ENCODE measurements around the gene ESYT2. TPM values are rescaled to one million over a fixed set of nuclear protein-coding genes. Genes with fewer than 3 reads are reported as not detected.
A peak's percentile ranks its signal among the peaks of the same experiment; 100 is the strongest.

The ESYT2 gene
- total and polyA plus RNA-seq, 2 donors (not counting 1 experiment from before 2014, with no cell fraction given), result 66.0 to 93.0 TPM

- Histone ChIP-seq H3K4me2 (ENCODE audit: extremely low read depth, insufficient read depth, low read length) (no peak overlapping the region), H3K4me1 (ENCODE audit: control insufficient read depth, extremely low read depth, insufficient read depth, low read length) (peaks cover 11% of the 10 kb centered on the region), H4K20me1 (ENCODE audit: control insufficient read depth, extremely low read depth, insufficient read depth, low read length) (no peaks in the 10 kb centered on the region), H3K79me2 (ENCODE audit: control insufficient read depth, insufficient read depth, low read length) (no peaks in the 10 kb centered on the region), H3K9ac (ENCODE audit: insufficient read depth, low read length) (no peak overlapping the region), H2AFZ (ENCODE audit: low read length) (no peak overlapping the region), H3K27me3 (ENCODE audit: control insufficient read depth, insufficient read depth, low read length) (no peaks in the 10 kb centered on the region), H3K36me3 (ENCODE audit: control insufficient read depth, insufficient read depth, low read length) (peaks cover 22% of the 10 kb centered on the region), H3K4me3 (replicated peaks in 1 of 4; ENCODE audit: control extremely low read depth in 1 of 4, insufficient read depth in 1 of 4, low read depth in 3 of 4, low read length in 4 of 4) (peak overlapping the region in 1 of 4 experiments; percentile 10), H3K27ac (ENCODE audit: insufficient read depth, low read length) (peak overlapping the region; percentile 42), H3K9me3 (ENCODE audit: control insufficient read depth, insufficient read depth, low read depth, low read length) (no peaks in the 10 kb centered on the region)
- no peak for TF ChIP-seq CTCF (conservative IDR thresholded peaks at IDR 0.05 in 1 of 2, IDR thresholded peaks at IDR 0.05 in 1 of 2; ENCODE audit: low read depth in 1 of 2, low read length in 2 of 2)
- no peak for TF ChIP-seq EZH2 (IDR thresholded peaks at IDR 0.05; ENCODE audit: low read length, missing control alignments)
- DNase-seq (ENCODE audit: low read depth in 2 of 2), result peak; percentile 95 to 96
Measured at GRCh38 chr7:158740013-158740656, 89.2 kb downstream of the ESYT2 start.

GRCh38 chr7:158738841-158739240 is 90.5 kb downstream of the ESYT2 start:
- Histone ChIP-seq H3K4me3 (replicated peaks in 1 of 4; ENCODE audit: control extremely low read depth in 1 of 4, insufficient read depth in 1 of 4, low read depth in 3 of 4, low read length in 4 of 4) (no peak overlapping the region), H3K9ac (ENCODE audit: insufficient read depth, low read length) (no peak overlapping the region), H2AFZ (ENCODE audit: low read length) (no peak overlapping the region), H3K79me2 (ENCODE audit: control insufficient read depth, insufficient read depth, low read length) (no peaks in the 10 kb centered on the region), H3K27ac (ENCODE audit: insufficient read depth, low read length) (no peak overlapping the region), H3K9me3 (ENCODE audit: control insufficient read depth, insufficient read depth, low read depth, low read length) (no peaks in the 10 kb centered on the region), H3K27me3 (ENCODE audit: control insufficient read depth, insufficient read depth, low read length) (no peaks in the 10 kb centered on the region), H3K36me3 (ENCODE audit: control insufficient read depth, insufficient read depth, low read length) (peaks cover 22% of the 10 kb centered on the region), H4K20me1 (ENCODE audit: control insufficient read depth, extremely low read depth, insufficient read depth, low read length) (no peaks in the 10 kb centered on the region), H3K4me2 (ENCODE audit: extremely low read depth, insufficient read depth, low read length) (no peak overlapping the region), H3K4me1 (ENCODE audit: control insufficient read depth, extremely low read depth, insufficient read depth, low read length) (peaks cover 11% of the 10 kb centered on the region)
- no peak for DNase-seq (ENCODE audit: low read depth in 2 of 2)
- TF ChIP-seq CTCF (conservative IDR thresholded peaks at IDR 0.05 in 1 of 2, IDR thresholded peaks at IDR 0.05 in 1 of 2; ENCODE audit: low read depth in 1 of 2, low read length in 2 of 2) (no peak), EZH2 (IDR thresholded peaks at IDR 0.05; ENCODE audit: low read length, missing control alignments) (no peak)

GRCh38 chr7:158737064-158737695 is 92.1 kb downstream of the ESYT2 start:
- Histone ChIP-seq H3K79me2 (ENCODE audit: control insufficient read depth, insufficient read depth, low read length) (no peaks in the 10 kb centered on the region), H3K4me3 (replicated peaks in 1 of 4; ENCODE audit: control extremely low read depth in 1 of 4, insufficient read depth in 1 of 4, low read depth in 3 of 4, low read length in 4 of 4) (no peak overlapping the region), H3K27ac (ENCODE audit: insufficient read depth, low read length) (no peak overlapping the region), H3K36me3 (ENCODE audit: control insufficient read depth, insufficient read depth, low read length) (peaks cover 18% of the 10 kb centered on the region), H3K27me3 (ENCODE audit: control insufficient read depth, insufficient read depth, low read length) (no peaks in the 10 kb centered on the region), H3K4me1 (ENCODE audit: control insufficient read depth, extremely low read depth, insufficient read depth, low read length) (peaks cover 11% of the 10 kb centered on the region), H3K9me3 (ENCODE audit: control insufficient read depth, insufficient read depth, low read depth, low read length) (no peaks in the 10 kb centered on the region), H3K4me2 (ENCODE audit: extremely low read depth, insufficient read depth, low read length) (no peak overlapping the region), H2AFZ (ENCODE audit: low read length) (no peak overlapping the region), H4K20me1 (ENCODE audit: control insufficient read depth, extremely low read depth, insufficient read depth, low read length) (no peaks in the 10 kb centered on the region), H3K9ac (ENCODE audit: insufficient read depth, low read length) (no peak overlapping the region)
- no peak for TF ChIP-seq CTCF (conservative IDR thresholded peaks at IDR 0.05 in 1 of 2, IDR thresholded peaks at IDR 0.05 in 1 of 2; ENCODE audit: low read depth in 1 of 2, low read length in 2 of 2)
- no peak for TF ChIP-seq EZH2 (IDR thresholded peaks at IDR 0.05; ENCODE audit: low read length, missing control alignments)
- no peak for DNase-seq (ENCODE audit: low read depth in 2 of 2)

Measured in fibroblast of lung (primary cell).